PC-9 (cell line): Measurements from ENCODE around the gene CPS1.

Experiments used
- CTCF ChIP-seq: fragments of 200-600 bp; sonication (generic); conservative IDR thresholded peaks from 2 replicates; pipeline ENCODE4 v1.6.1; 2017; ENCODE audit warnings: mixed run types, antibody characterized with exemption, mild to moderate bottlenecking, moderate library complexity
- EZH2 ChIP-seq: fragments of 200-600 bp; sonication (generic); IDR thresholded peaks from 2 replicates; pipeline ENCODE4 v1.8.0; 2017; ENCODE audit warnings: antibody characterized with exemption, low read depth

- TF ChIP-seq EZH2, result no peak
- TF ChIP-seq CTCF, result no peak
Observed at GRCh38 chr2:210544831-210545230, 11.6 kb upstream of the CPS1 start.
